Measurements from ENCODE around the gene DENR. TPM values are rescaled to one million over a fixed set of nuclear protein-coding genes. Genes with fewer than 3 reads are reported as not detected.

The DENR gene
- total and polyA plus RNA-seq, 9 donors, result 13.0 to 35.5 (median 27.7) TPM

GRCh38 chr12:122732611-122733010 is 20.0 kb upstream of the DENR start:
- no peak overlapping the region for H3K4me3 ChIP-seq
- H3K27ac ChIP-seq, result no peak overlapping the region
- H3K9me3 ChIP-seq, result no peaks in the 10 kb centered on the region
- intact Hi-C loops (cut with DNase I), result loop anchor here in 2 of 4 donors (10.0 kb wide), 2 partner anchors 78 to 98 kb away; no protein-coding TSS in a partner anchor
- no peaks in the 10 kb centered on the region for H3K27me3 ChIP-seq
- H3K4me1 ChIP-seq (ENCODE audit: insufficient read depth), result peaks cover 2% of the 10 kb centered on the region
- H3K36me3 ChIP-seq, result no peaks in the 10 kb centered on the region
- TF ChIP-seq CTCF (IDR thresholded peaks at IDR 0.05) (no peak), EP300 (IDR thresholded peaks at IDR 0.05) (no peak), POLR2A (IDR thresholded peaks at IDR 0.05) (no peak)
- no peak for DNase-seq
- WGBS, 3 donors, result 84 to 92% (median 85%) methylated on average over 4 of the region's 4 CpGs

- Histone ChIP-seq H3K4me1 (ENCODE audit: insufficient read depth) (no peaks in the 10 kb centered on the region), H3K4me3 (no peak overlapping the region), H3K27me3 (no peaks in the 10 kb centered on the region), H3K36me3 (no peaks in the 10 kb centered on the region), H3K27ac (no peak overlapping the region), H3K9me3 (no peaks in the 10 kb centered on the region)
- intact Hi-C loops (cut with DNase I), result loop anchor here in 2 of 4 donors (10.0 kb wide), 2 partner anchors 84 to 104 kb away; no protein-coding TSS in a partner anchor
- no peak for TF ChIP-seq POLR2A (IDR thresholded peaks at IDR 0.05)
- no peak for TF ChIP-seq EP300 (IDR thresholded peaks at IDR 0.05)
- TF ChIP-seq CTCF (IDR thresholded peaks at IDR 0.05), result no peak
- 78 to 81% (median 79%) methylated on average over 7 of the region's 7 CpGs for WGBS, 3 donors
- no peak for DNase-seq
These were observed 14.1 kb upstream of the DENR start for GRCh38 chr12:122738571-122738970.

DNA sequence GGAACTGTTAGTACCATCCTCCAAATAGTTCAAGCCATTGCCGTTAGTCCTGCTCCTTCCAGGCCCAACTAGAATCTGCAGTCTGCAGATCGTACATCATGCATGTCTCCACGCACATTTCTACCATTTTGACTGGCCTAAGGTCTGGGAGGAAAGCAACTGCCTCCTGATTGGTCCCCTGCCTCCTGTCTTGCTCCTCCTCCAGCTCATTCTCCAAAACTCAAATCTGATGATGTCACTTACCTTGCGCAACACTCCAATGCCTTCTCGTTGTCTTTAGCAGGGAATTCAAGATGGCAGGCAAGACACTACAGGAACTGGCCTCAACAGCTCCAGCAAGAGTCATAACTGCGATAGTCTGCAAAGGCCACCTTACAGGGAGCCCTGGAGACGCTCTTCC is 12.3 kb upstream of the DENR start:
- no peak overlapping the region for H3K27ac ChIP-seq
- no peaks in the 10 kb centered on the region for H3K36me3 ChIP-seq
- intact Hi-C loops (cut with DNase I), result no loop called here
- no peaks in the 10 kb centered on the region for H3K4me1 ChIP-seq (ENCODE audit: insufficient read depth)
- H3K4me3 ChIP-seq, result no peak overlapping the region
- H3K27me3 ChIP-seq, result no peaks in the 10 kb centered on the region
- TF ChIP-seq POLR2A (IDR thresholded peaks at IDR 0.05) (no peak), CTCF (IDR thresholded peaks at IDR 0.05) (no peak), EP300 (IDR thresholded peaks at IDR 0.05) (no peak)
- no peaks in the 10 kb centered on the region for H3K9me3 ChIP-seq
- no peak for DNase-seq
- WGBS, 3 donors, result 93 to 96% (median 94%) methylated on average over 7 of the region's 7 CpGs

GRCh38 chr12:122743895-122744525 is 8.6 kb upstream of the DENR start:
- intact Hi-C loops (cut with DNase I), result no loop called here
- DNase-seq, result no peak
- 89 to 93% (median 93%) methylated on average over 7 of the region's 7 CpGs for WGBS, 3 donors
- Histone ChIP-seq H3K9me3 (no peaks in the 10 kb centered on the region), H3K27me3 (no peaks in the 10 kb centered on the region), H3K36me3 (no peaks in the 10 kb centered on the region), H3K27ac (no peak overlapping the region), H3K4me3 (no peak overlapping the region), H3K4me1 (ENCODE audit: insufficient read depth) (no peaks in the 10 kb centered on the region)
- TF ChIP-seq POLR2A (IDR thresholded peaks at IDR 0.05) (no peak), CTCF (IDR thresholded peaks at IDR 0.05) (no peak), EP300 (IDR thresholded peaks at IDR 0.05) (no peak)

Data from ovary (tissue), 9 donors.